ENCODE measurements around the gene SLC27A5. TPM values are rescaled to one million over a fixed set of nuclear protein-coding genes. Genes with fewer than 3 reads are reported as not detected.

The SLC27A5 gene
- total RNA-seq, 3 donors from 2014 or later (not counting 1 experiment from before 2014, with no cell fraction given): 4.6 to 7.0 (median 4.7) TPM

GRCh38 chr19:58476498-58477015 is 35.2 kb downstream of the SLC27A5 start:
- no peaks in the 10 kb centered on the region for H3K9me3 ChIP-seq (ENCODE audit: control insufficient read depth, insufficient read depth, low read length)
- 5% methylated on average over 27 of the region's 27 CpGs for WGBS (ENCODE audit: insufficient coverage)
- H3K36me3 ChIP-seq (ENCODE audit: control insufficient read depth, insufficient read depth, low read length): peaks cover 17% of the 10 kb centered on the region
- H3K4me3 Mint-ChIP-seq: peak overlapping the region; percentile 93
- peak overlapping the region; percentile 94 to 99 for H3K27ac Mint-ChIP-seq
- H3K27me3 ChIP-seq (ENCODE audit: control insufficient read depth, insufficient read depth, low read length): no peaks in the 10 kb centered on the region
- TF ChIP-seq CTCF (IDR thresholded peaks at IDR 0.05): no peak
- ATAC-seq: no peak
- DNase-seq: no peak
- intact Hi-C loops (cut with micrococcal nuclease): loop anchor here (1.0 kb wide), 3 partner anchors 9 to 44 kb away; partner anchors contain the start of gene ZNF324
- no peaks in the 10 kb centered on the region for H3K27me3 Mint-ChIP-seq (ENCODE audit: low read depth in 2 of 2)
- H3K27ac ChIP-seq (ENCODE audit: low read length): peak overlapping the region; percentile 90
- peak overlapping the region; percentile 59 for H3K4me3 ChIP-seq (ENCODE audit: low read length)
- H3K36me3 Mint-ChIP-seq: no peaks in the 10 kb centered on the region
- H3K9me3 Mint-ChIP-seq: no peaks in the 10 kb centered on the region
- peaks cover 8 to 18% of the 10 kb centered on the region in 2 donors for H3K4me1 Mint-ChIP-seq
- H3K4me1 ChIP-seq (ENCODE audit: control insufficient read depth, insufficient read depth, low read length): peaks cover 21% of the 10 kb centered on the region

GRCh38 chr19:58475714-58476497 is 35.9 kb downstream of the SLC27A5 start, which contains the start of gene ZNF446:
Gene ZNF446, plus strand, starts transcription at chr19:58476352. Its CDS starts 867 bp downstream, at chr19:58477219.
- Histone ChIP-seq H3K27me3 (ENCODE audit: control insufficient read depth, insufficient read depth, low read length) (no peaks in the 10 kb centered on the region), H3K9me3 (ENCODE audit: control insufficient read depth, insufficient read depth, low read length) (no peaks in the 10 kb centered on the region), H3K4me3 (ENCODE audit: low read length) (peak within 1 kb of the TSS; percentile 59), H3K4me1 (ENCODE audit: control insufficient read depth, insufficient read depth, low read length) (peaks cover 21% of the 10 kb centered on the region), H3K27ac (ENCODE audit: low read length) (peak within 1 kb of the TSS; percentile 90), H3K36me3 (ENCODE audit: control insufficient read depth, insufficient read depth, low read length) (peaks cover 17% of the 10 kb centered on the region)
- under 1% methylated on average over 64 of the region's 64 CpGs for WGBS (ENCODE audit: insufficient coverage)
- intact Hi-C loops (cut with micrococcal nuclease): loop anchor here (1.0 to 2.0 kb wide), 5 partner anchors 9 to 97 kb away; partner anchors contain the start of genes MZF1, ZNF132 and ZNF324
- Mint-ChIP-seq H3K4me1 (peaks cover 8 to 18% of the 10 kb centered on the region in 2 donors), H3K27ac (peak within 1 kb of the TSS; percentile 94 to 99), H3K36me3 (no peaks in the 10 kb centered on the region), H3K9me3 (no peaks in the 10 kb centered on the region), H3K27me3 (ENCODE audit: low read depth in 2 of 2) (no peaks in the 10 kb centered on the region), H3K4me3 (peak within 1 kb of the TSS; percentile 93)
- ATAC-seq: peak; percentile 84 to 93 (median 88)
- no peak for TF ChIP-seq CTCF (IDR thresholded peaks at IDR 0.05)
- DNase-seq: peak; percentile 93 to 99

GRCh38 chr19:58474997-58475713 is 36.6 kb downstream of the SLC27A5 start:
- peak overlapping the region; percentile 94 to 99 for H3K27ac Mint-ChIP-seq
- H3K4me3 Mint-ChIP-seq: peak overlapping the region; percentile 93
- H3K9me3 Mint-ChIP-seq: no peaks in the 10 kb centered on the region
- 27% methylated on average over 26 of the region's 27 CpGs for WGBS (ENCODE audit: insufficient coverage)
- no peaks in the 10 kb centered on the region for H3K27me3 ChIP-seq (ENCODE audit: control insufficient read depth, insufficient read depth, low read length)
- no peak for TF ChIP-seq CTCF (IDR thresholded peaks at IDR 0.05)
- H3K4me1 Mint-ChIP-seq: peaks cover 8 to 18% of the 10 kb centered on the region in 2 donors
- no peaks in the 10 kb centered on the region for H3K36me3 Mint-ChIP-seq
- intact Hi-C loops (cut with micrococcal nuclease): loop anchor here (1.0 to 2.0 kb wide), 2 partner anchors 34 to 98 kb away; partner anchors contain the start of genes MZF1 and ZNF132
- H3K4me1 ChIP-seq (ENCODE audit: control insufficient read depth, insufficient read depth, low read length): peaks cover 21% of the 10 kb centered on the region
- H3K36me3 ChIP-seq (ENCODE audit: control insufficient read depth, insufficient read depth, low read length): peaks cover 15% of the 10 kb centered on the region
- peak overlapping the region; percentile 59 for H3K4me3 ChIP-seq (ENCODE audit: low read length)
- DNase-seq: no peak
- no peaks in the 10 kb centered on the region for H3K27me3 Mint-ChIP-seq (ENCODE audit: low read depth in 2 of 2)
- peak; percentile 6 to 16 (median 15) for ATAC-seq
- H3K27ac ChIP-seq (ENCODE audit: low read length): peak overlapping the region; percentile 90
- H3K9me3 ChIP-seq (ENCODE audit: control insufficient read depth, insufficient read depth, low read length): no peaks in the 10 kb centered on the region

Data from natural killer cell (primary cell).